ENCODE measurements around the gene PLXDC2. TPM values are rescaled to one million over a fixed set of nuclear protein-coding genes. Genes with fewer than 3 reads are reported as not detected.

Gene PLXDC2
- total RNA-seq, 1 experiment from 2014 or later, result 21.9 TPM

GRCh38 chr10:19922236-19922963 is 106.2 kb downstream of the PLXDC2 start:
- Histone ChIP-seq H3K4me3 (ENCODE audit: insufficient read depth, low read depth, low read length) (no peak overlapping the region), H3K27me3 (ENCODE audit: control insufficient read depth, insufficient read depth, low read length) (no peaks in the 10 kb centered on the region), H3K36me3 (replicated peaks; ENCODE audit: control insufficient read depth, insufficient read depth, low read length) (no peaks in the 10 kb centered on the region)
- DNase-seq, result no peak

- H3K27me3 ChIP-seq (ENCODE audit: control insufficient read depth, insufficient read depth, low read length), result no peaks in the 10 kb centered on the region
- no peak overlapping the region for H3K4me3 ChIP-seq (ENCODE audit: insufficient read depth, low read depth, low read length)
- H3K36me3 ChIP-seq (replicated peaks; ENCODE audit: control insufficient read depth, insufficient read depth, low read length), result no peaks in the 10 kb centered on the region
- no peak for DNase-seq
These were observed 108.8 kb downstream of the PLXDC2 start for GRCh38 chr10:19925064-19925463.

GRCh38 chr10:19928936-19929335 is 112.7 kb downstream of the PLXDC2 start:
- no peaks in the 10 kb centered on the region for H3K27me3 ChIP-seq (ENCODE audit: control insufficient read depth, insufficient read depth, low read length)
- no peak for DNase-seq
- H3K4me3 ChIP-seq (ENCODE audit: insufficient read depth, low read depth, low read length), result no peak overlapping the region
- no peaks in the 10 kb centered on the region for H3K36me3 ChIP-seq (replicated peaks; ENCODE audit: control insufficient read depth, insufficient read depth, low read length)

- Histone ChIP-seq H3K36me3 (replicated peaks; ENCODE audit: control insufficient read depth, insufficient read depth, low read length) (no peaks in the 10 kb centered on the region), H3K27me3 (ENCODE audit: control insufficient read depth, insufficient read depth, low read length) (no peaks in the 10 kb centered on the region), H3K4me3 (ENCODE audit: insufficient read depth, low read depth, low read length) (no peak overlapping the region)
- DNase-seq, result no peak
These were observed 113.4 kb downstream of the PLXDC2 start for GRCh38 chr10:19929506-19930140.

GRCh38 chr10:19930936-19931893 is 115.0 kb downstream of the PLXDC2 start:
- DNase-seq, result no peak
- Histone ChIP-seq H3K36me3 (replicated peaks; ENCODE audit: control insufficient read depth, insufficient read depth, low read length) (no peaks in the 10 kb centered on the region; the same call in 1 of the 2 replicates), H3K27me3 (ENCODE audit: control insufficient read depth, insufficient read depth, low read length) (no peaks in the 10 kb centered on the region), H3K4me3 (ENCODE audit: insufficient read depth, low read depth, low read length) (no peak overlapping the region)

GRCh38 chr10:19931894-19932590 is 115.8 kb downstream of the PLXDC2 start:
- H3K27me3 ChIP-seq (ENCODE audit: control insufficient read depth, insufficient read depth, low read length), result no peaks in the 10 kb centered on the region
- DNase-seq, result no peak
- no peak overlapping the region for H3K4me3 ChIP-seq (ENCODE audit: insufficient read depth, low read depth, low read length)
- no peaks in the 10 kb centered on the region; the same call in 1 of the 2 replicates for H3K36me3 ChIP-seq (replicated peaks; ENCODE audit: control insufficient read depth, insufficient read depth, low read length)

- Histone ChIP-seq H3K27me3 (ENCODE audit: control insufficient read depth, insufficient read depth, low read length) (no peaks in the 10 kb centered on the region), H3K4me3 (ENCODE audit: insufficient read depth, low read depth, low read length) (no peak overlapping the region), H3K36me3 (replicated peaks; ENCODE audit: control insufficient read depth, insufficient read depth, low read length) (no peaks in the 10 kb centered on the region; the same call in 1 of the 2 replicates)
- no peak for DNase-seq
These were observed 116.7 kb downstream of the PLXDC2 start for GRCh38 chr10:19932806-19933371.

GRCh38 chr10:19933772-19934171 is 117.5 kb downstream of the PLXDC2 start:
- Histone ChIP-seq H3K4me3 (ENCODE audit: insufficient read depth, low read depth, low read length) (no peak overlapping the region), H3K36me3 (replicated peaks; ENCODE audit: control insufficient read depth, insufficient read depth, low read length) (no peaks in the 10 kb centered on the region; the same call in 1 of the 2 replicates), H3K27me3 (ENCODE audit: control insufficient read depth, insufficient read depth, low read length) (no peaks in the 10 kb centered on the region)
- DNase-seq, result no peak

- Histone ChIP-seq H3K4me3 (ENCODE audit: insufficient read depth, low read depth, low read length) (no peak overlapping the region), H3K36me3 (replicated peaks; ENCODE audit: control insufficient read depth, insufficient read depth, low read length) (no peaks in the 10 kb centered on the region; the same call in 1 of the 2 replicates), H3K27me3 (ENCODE audit: control insufficient read depth, insufficient read depth, low read length) (no peaks in the 10 kb centered on the region)
- no peak for DNase-seq
These were observed 118.9 kb downstream of the PLXDC2 start for GRCh38 chr10:19935176-19935575.

GRCh38 chr10:19936289-19936688 is 120.1 kb downstream of the PLXDC2 start:
- no peaks in the 10 kb centered on the region; the same call in 1 of the 2 replicates for H3K36me3 ChIP-seq (replicated peaks; ENCODE audit: control insufficient read depth, insufficient read depth, low read length)
- H3K4me3 ChIP-seq (ENCODE audit: insufficient read depth, low read depth, low read length), result no peak overlapping the region
- no peaks in the 10 kb centered on the region for H3K27me3 ChIP-seq (ENCODE audit: control insufficient read depth, insufficient read depth, low read length)
- no peak for DNase-seq

- no peak for DNase-seq
- Histone ChIP-seq H3K27me3 (ENCODE audit: control insufficient read depth, insufficient read depth, low read length) (no peaks in the 10 kb centered on the region), H3K36me3 (replicated peaks; ENCODE audit: control insufficient read depth, insufficient read depth, low read length) (no peaks in the 10 kb centered on the region; the same call in 1 of the 2 replicates), H3K4me3 (ENCODE audit: insufficient read depth, low read depth, low read length) (no peak overlapping the region)
These were observed 121.8 kb downstream of the PLXDC2 start for GRCh38 chr10:19937989-19938388.

GRCh38 chr10:19941206-19941880 is 125.1 kb downstream of the PLXDC2 start:
- no peaks in the 10 kb centered on the region for H3K36me3 ChIP-seq (replicated peaks; ENCODE audit: control insufficient read depth, insufficient read depth, low read length)
- no peak overlapping the region for H3K4me3 ChIP-seq (ENCODE audit: insufficient read depth, low read depth, low read length)
- DNase-seq, result no peak
- no peaks in the 10 kb centered on the region for H3K27me3 ChIP-seq (ENCODE audit: control insufficient read depth, insufficient read depth, low read length)

- no peak for DNase-seq
- H3K36me3 ChIP-seq (replicated peaks; ENCODE audit: control insufficient read depth, insufficient read depth, low read length), result no peaks in the 10 kb centered on the region
- H3K4me3 ChIP-seq (ENCODE audit: insufficient read depth, low read depth, low read length), result no peak overlapping the region
- no peaks in the 10 kb centered on the region for H3K27me3 ChIP-seq (ENCODE audit: control insufficient read depth, insufficient read depth, low read length)
These were observed 128.9 kb downstream of the PLXDC2 start for GRCh38 chr10:19944911-19945663.

Data from H7 (cell line).